GM12878 (cell line): Measurements from ENCODE around the gene IL16. TPM values are rescaled to one million over a fixed set of nuclear protein-coding genes. Genes with fewer than 3 reads are reported as not detected.

Experiments
- ATAC-seq: fragments of 200-7000 bp; cut with Tn5 transposase; 3 replicates; pipeline ENCODE4 v1.9.1; 2020; ENCODE audit warnings: mild to moderate bottlenecking, moderate library complexity
- BruUV-seq: library from RNA; stranded (reverse); fragments of 400-500 nt; replicated peaks from 2 replicates; lab custom pipeline; 2021; lab: Mats Ljungman, UMichigan
- CTCF ChIA-PET: fragments of 300-600 bp; sonication (Branson Sonifier 250); formaldehyde crosslinking; extraction: SDS; loops from one replicate; lab custom pipeline; 2021; ENCODE audit warnings: inconsistent platforms; lab: Yijun Ruan, JAX
- POLR2A ChIA-PET: fragments of 350-600 bp; formaldehyde crosslinking; extraction: SDS; loops from one replicate; lab custom pipeline; 2021; ENCODE audit warnings: inconsistent platforms; lab: Charles Lee
- RAD21 ChIA-PET: fragments of 300-600 bp; sonication (Branson Sonifier 250); formaldehyde crosslinking; loops from one replicate; lab custom pipeline; 2023; ENCODE audit warnings: antibody characterized with exemption; ENCODE audit not compliant: unreplicated experiment; lab: Charles Lee
- SMC1A ChIA-PET: fragments of 300-600 bp; sonication (Branson Sonifier 250); formaldehyde crosslinking; loops from one replicate; lab custom pipeline; 2023; ENCODE audit not compliant: unreplicated experiment, uncharacterized antibody; lab: Charles Lee
- DNase-seq: peaks from one replicate; pipeline ENCODE4 v3.0.0-alpha.2; 2011; ENCODE audit warnings: low read depth, low spot score
- FAIRE-seq: peaks from 3 replicates; lab custom pipeline; 2011; peaks lifted over from hg19 to GRCh38; lab: Jason Lieb, UNC
- H2AFZ ChIP-seq: 2 replicates; pipeline ENCODE4 v1.6.0; 2011; ENCODE audit warnings: low read depth, low read length, control low read depth; ENCODE audit not compliant: control insufficient read depth
- H3K27ac ChIP-seq: 2 replicates; pipeline ENCODE4 v1.5.1; 2011; ENCODE audit warnings: control low read depth; ENCODE audit not compliant: control insufficient read depth, insufficient read depth
- H3K27me3 ChIP-seq, 2 experiments: replicated peaks in 1 of 2; 2 replicates each; pipeline versions ENCODE4 v1.6.0 to v1.6.1; 2011; ENCODE audit warnings: low read length in 1 of 2; ENCODE audit not compliant: control insufficient read depth in 2 of 2, insufficient read depth in 2 of 2
- H3K36me3 ChIP-seq, 2 experiments: 2 replicates each; pipeline ENCODE4 v1.5.1; 2011; ENCODE audit warnings: low read length in 1 of 2; ENCODE audit not compliant: control insufficient read depth in 2 of 2, insufficient read depth in 2 of 2
- H3K4me1 ChIP-seq: 2 replicates; pipeline ENCODE4 v1.6.1; 2011; ENCODE audit warnings: mild to moderate bottlenecking, low read length, moderate library complexity, mixed read lengths; ENCODE audit not compliant: control insufficient read depth, insufficient read depth
- H3K4me2 ChIP-seq: 2 replicates; pipeline ENCODE4 v1.6.0; 2011; ENCODE audit warnings: control low read depth; ENCODE audit not compliant: control insufficient read depth, insufficient read depth
- H3K4me3 ChIP-seq: fragments of 200-600 bp; sonication (generic); 2 replicates; pipeline ENCODE4 v1.5.1; 2016
- H3K79me2 ChIP-seq: 2 replicates; pipeline ENCODE4 v1.6.0; 2011; ENCODE audit warnings: low read length; ENCODE audit not compliant: control insufficient read depth, insufficient read depth
- H3K9ac ChIP-seq: 2 replicates; pipeline ENCODE4 v1.8.0; 2011; ENCODE audit warnings: low read length, control low read depth, mixed read lengths; ENCODE audit not compliant: control insufficient read depth, insufficient read depth
- H3K9me3 ChIP-seq: replicated peaks from 3 replicates; pipeline ENCODE4 v1.5.1; 2011; ENCODE audit warnings: mild to moderate bottlenecking, low read length; ENCODE audit not compliant: control insufficient read depth, insufficient read depth
- H4K20me1 ChIP-seq: 2 replicates; pipeline ENCODE4 v1.6.0; 2011; ENCODE audit not compliant: control insufficient read depth, insufficient read depth
- ATF7 ChIP-seq: fragments of 450-650 bp; IDR thresholded peaks from 2 replicates; pipeline ENCODE4 v1.6.1; 2016; ENCODE audit warnings: low read depth, mild to moderate bottlenecking
- CBFB ChIP-seq: IDR thresholded peaks from 2 replicates; pipeline ENCODE4 v1.6.1; 2016; ENCODE audit warnings: antibody characterized with exemption, low read depth
- CBX3 ChIP-seq: fragments of 200-600 bp; sonication (generic); IDR thresholded peaks from 2 replicates; pipeline ENCODE4 v1.6.1; 2016; ENCODE audit warnings: low read depth, borderline replicate concordance
- CREM ChIP-seq: IDR thresholded peaks from 2 replicates; pipeline ENCODE4 v1.6.1; 2014; ENCODE audit warnings: antibody characterized with exemption, low read depth
- EP300 ChIP-seq, 2 experiments: fragments of 150-350 bp in 1 of 2; IDR thresholded peaks; 2 replicates each; pipeline ENCODE4 v1.6.1; 2011 to 2012; ENCODE audit warnings: low read depth in 2 of 2, low read length in 2 of 2, borderline replicate concordance in 1 of 2, improper control_type of control experiment in 1 of 2, inconsistent platforms in 1 of 2; ENCODE audit not compliant: control insufficient read depth in 1 of 2
- HDAC2 ChIP-seq: fragments of 200-600 bp; sonication (generic); IDR thresholded peaks from 2 replicates; pipeline ENCODE4 v1.6.1; 2017
- IKZF2 ChIP-seq, 2 experiments: fragments of 450-650 bp; IDR thresholded peaks; 2 replicates each; pipeline ENCODE4 v1.6.1; 2017; ENCODE audit warnings: mild to moderate bottlenecking in 2 of 2, moderate library complexity in 2 of 2
- MEF2A ChIP-seq: IDR thresholded peaks from 2 replicates; pipeline ENCODE4 v1.6.1; 2011; ENCODE audit warnings: low read depth, mild to moderate bottlenecking, low read length, moderate library complexity; ENCODE audit not compliant: insufficient read depth
- MEF2B ChIP-seq: fragments of 450-650 bp; IDR thresholded peaks from 2 replicates; pipeline ENCODE4 v1.6.1; 2018; ENCODE audit warnings: mild to moderate bottlenecking, moderate library complexity; ENCODE audit not compliant: partially characterized antibody, poor library complexity, severe bottlenecking
- MTA2 ChIP-seq: fragments of 450-650 bp; IDR thresholded peaks from 2 replicates; pipeline ENCODE4 v1.6.1; 2016; ENCODE audit warnings: low read depth, mild to moderate bottlenecking, moderate library complexity
- MTA3 ChIP-seq: IDR thresholded peaks from 2 replicates; pipeline ENCODE4 v1.6.1; 2012; ENCODE audit warnings: low read length, inconsistent platforms, borderline replicate concordance
- NR2C1 ChIP-seq: fragments of 450-650 bp; IDR thresholded peaks from 2 replicates; pipeline ENCODE4 v1.6.1; 2017; ENCODE audit warnings: antibody characterized with exemption, mild to moderate bottlenecking, moderate library complexity
- NR2F1 ChIP-seq: fragments of 450-650 bp; conservative IDR thresholded peaks from 2 replicates; pipeline ENCODE4 v1.6.1; 2017; ENCODE audit warnings: mild to moderate bottlenecking
- SP1 ChIP-seq: IDR thresholded peaks from one replicate; pipeline ENCODE4 v1.6.1; 2011; ENCODE audit warnings: low read depth, low read length
- SRF ChIP-seq, 2 experiments: IDR thresholded peaks; 2 replicates each; pipeline ENCODE4 v1.6.1; 2011; ENCODE audit warnings: low read depth in 2 of 2, low read length in 2 of 2, mild to moderate bottlenecking in 1 of 2, moderate library complexity in 1 of 2
- TCF3 ChIP-seq: IDR thresholded peaks from 2 replicates; pipeline ENCODE4 v1.6.1; 2012; ENCODE audit warnings: low read depth, mild to moderate bottlenecking, low read length, borderline replicate concordance; ENCODE audit not compliant: insufficient read depth
- WGBS: methylation state at CpG from one replicate; pipeline ENCODE4 v1.1.6; 2016; ENCODE audit warnings: low lambda C conversion rate; ENCODE audit not compliant: insufficient replicate concordance, insufficient coverage; ENCODE audit errors: missing lambda C conversion rate; 5-methylcytosine and 5-hydroxymethylcytosine counted together
- in situ Hi-C: fragments of 300-500 bp; cut with MboI; formaldehyde crosslinking; loops from 9 replicates; pipeline ENCODE4 v1.14.3; 2018; ENCODE audit warnings: mixed read lengths
- intact Hi-C: fragments of 100-400 bp; cut with micrococcal nuclease; formaldehyde crosslinking; loops from one replicate; pipeline ENCODE4 v1.14.2; 2022; ENCODE audit not compliant: unreplicated experiment
- polyA plus RNA-seq, 11 experiments: library from polyadenylated mRNA; depleted of rRNA in 4 of 11; unstranded in 6 of 11; stranded (reverse) in 5 of 11; fragments of >200 nt; fragmentation: Nextera tagmentation in 4 of 11; fragmentation: Illumina TruSeq in 1 of 11; extraction: Ambion mirVana in 4 of 11; extraction: Trizol in 1 of 11; gene quantifications; 1 replicate in 1 of 11; 2 replicates in 10 of 11; pipeline versions ENCODE4 v1.2.1 to v1.2.3, GENCODE V29; 2011 to 2016; ENCODE audit warnings: inconsistent platforms in 2 of 11, missing spikeins in 2 of 11, low read depth in 1 of 11
- total RNA-seq, 4 experiments: library from RNA; depleted of rRNA in 3 of 4; stranded (reverse); fragments of >200 nt in 3 of 4; fragmentation: Illumina TruSeq in 1 of 4; extraction: Trizol in 1 of 4; gene quantifications; 2 replicates each; pipeline versions ENCODE4 v1.2.1 to v1.2.3, GENCODE V29; 2013 to 2021

IL16 gene
- total and polyA plus RNA-seq, 10 of the 15 experiments (the other 5 are each of a cell fraction or from before 2014, with no cell fraction given) = 21.7 to 206 (median 44.5) TPM

DNA sequence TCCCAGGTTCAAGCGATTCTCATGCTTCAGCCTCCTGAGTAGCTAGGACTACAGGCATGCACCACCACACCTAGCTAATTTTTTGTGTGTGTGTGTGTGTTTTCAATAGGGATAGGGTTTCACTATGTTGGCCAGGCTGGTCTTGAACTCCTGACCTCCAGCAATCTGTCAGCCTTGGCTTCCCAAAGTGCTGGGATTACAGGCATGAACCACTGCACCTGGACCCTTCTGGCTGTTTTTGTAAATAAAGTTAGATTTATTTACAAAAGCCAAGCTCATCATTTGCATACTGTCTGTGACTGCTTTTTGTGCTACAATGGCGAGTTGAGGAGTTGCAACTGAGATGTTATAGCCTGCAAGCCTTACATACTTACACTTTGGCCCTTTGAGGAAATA is 28.6 kb upstream of the IL16 start:
- H3K79me2 ChIP-seq = no peaks in the 10 kb centered on the region
- H3K9ac ChIP-seq = no peak overlapping the region
- intact Hi-C loops = no loop called here
- no peaks in the 10 kb centered on the region for H3K4me1 ChIP-seq
- H2AFZ ChIP-seq = no peak overlapping the region
- ChIA-PET SMC1A (no interaction called here), POLR2A (no interaction called here), RAD21 (interaction anchor here (0.7 kb wide), 1 partner anchor 244 kb away, joined by 5 read pairs; no protein-coding TSS in a partner anchor), CTCF (interaction anchor here (4.0 kb wide), 1 partner anchor 98 kb away, joined by 21 read pairs; no protein-coding TSS in a partner anchor)
- no peaks in the 10 kb centered on the region for H3K9me3 ChIP-seq
- BruUV-seq = no TSS peak
- WGBS = 2% methylated on average over 2 of the region's 2 CpGs
- TF ChIP-seq ATF7 (no peak), MEF2A (no peak), CREM (no peak), NR2C1 (no peak), MTA2 (no peak), HDAC2 (no peak), SP1 (no peak), MEF2B (no peak), IKZF2 (IDR thresholded peaks at IDR 0.05) (no peak), CBX3 (no peak), TCF3 (no peak), SRF (IDR thresholded peaks at IDR 0.05; ENCODE audit: low read depth in 2 of 2, low read length in 2 of 2) (no peak), CBFB (no peak), MTA3 (no peak), NR2F1 (no peak), EP300 (IDR thresholded peaks at IDR 0.05; ENCODE audit: borderline replicate concordance in 1 of 2, control insufficient read depth in 1 of 2, low read depth in 2 of 2, low read length in 2 of 2) (no peak)
- no peak overlapping the region for H3K4me2 ChIP-seq
- no peak overlapping the region for H3K4me3 ChIP-seq
- DNase-seq (no peak), FAIRE-seq (no peak), ATAC-seq (no peak)
- H3K27ac ChIP-seq = no peak overlapping the region
- H3K36me3 ChIP-seq = no peaks in the 10 kb centered on the region
- in situ Hi-C loops = no loop called here
- H3K27me3 ChIP-seq = no peaks in the 10 kb centered on the region
- no peaks in the 10 kb centered on the region for H4K20me1 ChIP-seq
